Measurements from ENCODE around the gene TRAF6. TPM values are rescaled to one million over a fixed set of nuclear protein-coding genes. Genes with fewer than 3 reads are reported as not detected.

TRAF6 gene
- total and polyA plus RNA-seq, 10 of the 15 experiments (the other 5 are each of a cell fraction or from before 2014, with no cell fraction given) = 1.4 to 10.9 (median 7.0) TPM

GRCh38 chr11:36452961-36453360 lies 57.1 kb downstream of the TRAF6 start:
- ChIA-PET RAD21 (ENCODE audit: unreplicated experiment) (interaction anchor here (1.1 kb wide), 1 partner anchor 26 kb away, joined by 3 read pairs; no protein-coding TSS in a partner anchor), CTCF (interaction anchor here (1.2 to 2.9 kb wide), 3 partner anchors 26 to 145 kb away, joined by 4 to 10 read pairs (median 9); no protein-coding TSS in a partner anchor), SMC1A (ENCODE audit: uncharacterized antibody, unreplicated experiment) (interaction anchor here (1.1 to 1.8 kb wide), 4 partner anchors 11 to 40 kb away, joined by 4 to 5 read pairs (median 4); no protein-coding TSS in a partner anchor), POLR2A (no interaction called here)
- intact Hi-C loops (cut with micrococcal nuclease; ENCODE audit: unreplicated experiment) (no loop called here), in situ Hi-C loops (cut with MboI) (no loop called here)
- Histone ChIP-seq H3K36me3 (ENCODE audit: control insufficient read depth in 2 of 2, insufficient read depth in 2 of 2, low read length in 1 of 2) (no peaks in the 10 kb centered on the region), H3K4me1 (ENCODE audit: control insufficient read depth, insufficient read depth, low read length) (peaks cover 12% of the 10 kb centered on the region), H2AFZ (ENCODE audit: control insufficient read depth, low read depth, low read length) (no peak overlapping the region), H3K4me2 (ENCODE audit: control insufficient read depth, insufficient read depth) (no peak overlapping the region), H3K27ac (ENCODE audit: control insufficient read depth, insufficient read depth) (no peak overlapping the region), H3K27me3 (replicated peaks in 1 of 2; ENCODE audit: control insufficient read depth in 2 of 2, insufficient read depth in 2 of 2, low read length in 1 of 2) (no peaks in the 10 kb centered on the region), H4K20me1 (ENCODE audit: control insufficient read depth, insufficient read depth) (no peaks in the 10 kb centered on the region), H3K9ac (ENCODE audit: control insufficient read depth, insufficient read depth, low read length) (no peak overlapping the region), H3K9me3 (replicated peaks; ENCODE audit: control insufficient read depth, insufficient read depth, low read length) (no peaks in the 10 kb centered on the region), H3K4me3 (no peak overlapping the region), H3K79me2 (ENCODE audit: control insufficient read depth, insufficient read depth, low read length) (no peaks in the 10 kb centered on the region)
- FAIRE-seq = no peak
- DNase-seq (ENCODE audit: low read depth, low spot score) = no peak
- 0% methylated on average over 1 of the region's 1 CpG for WGBS (ENCODE audit: insufficient coverage, insufficient replicate concordance, low lambda C conversion rate, missing lambda C conversion rate)
- no peak for ATAC-seq
- no peak for TF ChIP-seq HSF1 (IDR thresholded peaks at IDR 0.05; ENCODE audit: low read depth, low read length)
- BruUV-seq (replicated peaks) = no TSS peak

DNA sequence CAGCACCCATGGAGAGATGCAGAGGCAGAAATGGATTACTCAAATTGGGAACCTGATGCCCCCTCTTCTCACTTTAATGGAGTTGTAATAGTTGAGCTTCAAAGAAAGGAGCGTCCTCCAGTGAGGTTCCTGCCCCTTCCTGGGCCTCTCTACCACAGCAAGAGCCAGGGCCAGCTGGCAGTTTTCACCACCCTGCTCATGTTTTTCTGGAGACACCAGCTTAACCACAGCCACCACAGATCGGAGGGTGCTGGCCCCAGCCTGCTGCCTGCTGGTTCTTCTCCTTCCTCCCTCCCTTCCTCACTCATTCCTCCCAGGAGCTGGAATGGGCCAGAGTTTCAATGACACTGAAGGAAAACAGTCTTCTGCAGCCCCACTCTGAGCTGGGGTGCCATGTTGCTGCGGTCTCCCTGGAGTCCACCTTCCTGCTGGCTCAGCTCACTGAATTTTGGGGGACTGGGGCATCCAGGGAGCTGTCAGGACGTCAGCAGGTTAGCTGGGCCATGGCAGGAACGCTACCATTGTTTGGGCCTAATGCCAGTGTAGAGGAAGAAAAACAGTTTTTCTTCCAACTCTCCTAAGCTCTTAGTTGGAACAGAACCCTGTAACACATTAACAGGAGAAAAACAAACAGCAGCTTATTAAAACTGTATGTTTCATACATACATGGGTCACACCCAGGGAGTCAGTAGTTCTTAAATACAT lies 57.7 kb downstream of the TRAF6 start:
- Histone ChIP-seq H3K79me2 (ENCODE audit: control insufficient read depth, insufficient read depth, low read length) (no peaks in the 10 kb centered on the region), H3K4me2 (ENCODE audit: control insufficient read depth, insufficient read depth) (no peak overlapping the region), H3K9ac (ENCODE audit: control insufficient read depth, insufficient read depth, low read length) (no peak overlapping the region), H2AFZ (ENCODE audit: control insufficient read depth, low read depth, low read length) (no peak overlapping the region), H3K4me1 (ENCODE audit: control insufficient read depth, insufficient read depth, low read length) (peaks cover 12% of the 10 kb centered on the region), H3K36me3 (ENCODE audit: control insufficient read depth in 2 of 2, insufficient read depth in 2 of 2, low read length in 1 of 2) (no peaks in the 10 kb centered on the region), H4K20me1 (ENCODE audit: control insufficient read depth, insufficient read depth) (no peaks in the 10 kb centered on the region), H3K4me3 (no peak overlapping the region), H3K27ac (ENCODE audit: control insufficient read depth, insufficient read depth) (no peak overlapping the region), H3K9me3 (replicated peaks; ENCODE audit: control insufficient read depth, insufficient read depth, low read length) (no peaks in the 10 kb centered on the region), H3K27me3 (replicated peaks in 1 of 2; ENCODE audit: control insufficient read depth in 2 of 2, insufficient read depth in 2 of 2, low read length in 1 of 2) (no peaks in the 10 kb centered on the region)
- ATAC-seq = no peak
- POLR2A ChIA-PET = no interaction called here
- intact Hi-C loops (cut with micrococcal nuclease; ENCODE audit: unreplicated experiment) (no loop called here), in situ Hi-C loops (cut with MboI) (no loop called here)
- SMC1A ChIA-PET (ENCODE audit: uncharacterized antibody, unreplicated experiment) = interaction anchor here (1.0 to 1.8 kb wide), 5 partner anchors 10 to 40 kb away, joined by 3 to 5 read pairs (median 4); no protein-coding TSS in a partner anchor
- 16% methylated on average over 5 of the region's 5 CpGs for WGBS (ENCODE audit: insufficient coverage, insufficient replicate concordance, low lambda C conversion rate, missing lambda C conversion rate)
- CTCF ChIA-PET = interaction anchor here (0.7 to 2.9 kb wide), 4 partner anchors 26 to 160 kb away, joined by 4 to 10 read pairs (median 7); no protein-coding TSS in a partner anchor
- DNase-seq (ENCODE audit: low read depth, low spot score) = no peak
- no peak for FAIRE-seq
- no TSS peak for BruUV-seq (replicated peaks)
- RAD21 ChIA-PET (ENCODE audit: unreplicated experiment) = interaction anchor here (1.1 to 1.3 kb wide), 2 partner anchors 27 to 40 kb away, joined by 3 to 4 read pairs; no protein-coding TSS in a partner anchor
- no peak for TF ChIP-seq BHLHE40 (IDR thresholded peaks at IDR 0.05; ENCODE audit: borderline replicate concordance in 1 of 2, low read depth in 2 of 2, low read length in 1 of 2)
- TF ChIP-seq ZZZ3 (IDR thresholded peaks at IDR 0.05; ENCODE audit: control insufficient read depth, insufficient read length, low read depth) = no peak
- no peak for TF ChIP-seq SREBF1 (IDR thresholded peaks at IDR 0.05; ENCODE audit: low read length)
- no peak for TF ChIP-seq RELA (IDR thresholded peaks at IDR 0.05; ENCODE audit: borderline replicate concordance, partially characterized antibody)
- no peak for TF ChIP-seq EED (IDR thresholded peaks at IDR 0.05; ENCODE audit: low read depth)
- TF ChIP-seq, protein P1, sequence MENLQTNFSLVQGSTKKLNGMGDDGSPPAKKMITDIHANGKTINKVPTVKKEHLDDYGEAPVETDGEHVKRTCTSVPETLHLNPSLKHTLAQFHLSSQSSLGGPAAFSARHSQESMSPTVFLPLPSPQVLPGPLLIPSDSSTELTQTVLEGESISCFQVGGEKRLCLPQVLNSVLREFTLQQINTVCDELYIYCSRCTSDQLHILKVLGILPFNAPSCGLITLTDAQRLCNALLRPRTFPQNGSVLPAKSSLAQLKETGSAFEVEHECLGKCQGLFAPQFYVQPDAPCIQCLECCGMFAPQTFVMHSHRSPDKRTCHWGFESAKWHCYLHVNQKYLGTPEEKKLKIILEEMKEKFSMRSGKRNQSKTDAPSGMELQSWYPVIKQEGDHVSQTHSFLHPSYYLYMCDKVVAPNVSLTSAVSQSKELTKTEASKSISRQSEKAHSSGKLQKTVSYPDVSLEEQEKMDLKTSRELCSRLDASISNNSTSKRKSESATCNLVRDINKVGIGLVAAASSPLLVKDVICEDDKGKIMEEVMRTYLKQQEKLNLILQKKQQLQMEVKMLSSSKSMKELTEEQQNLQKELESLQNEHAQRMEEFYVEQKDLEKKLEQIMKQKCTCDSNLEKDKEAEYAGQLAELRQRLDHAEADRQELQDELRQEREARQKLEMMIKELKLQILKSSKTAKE (IDR thresholded peaks at IDR 0.05; ENCODE audit: low read depth, poor library complexity, severe bottlenecking) = no peak
- no peak for TF ChIP-seq BRCA1 (IDR thresholded peaks at IDR 0.05; ENCODE audit: low read depth, low read length)
- no peak for TF ChIP-seq STAT1 (conservative IDR thresholded peaks at IDR 0.05)
